ENCODE results near the gene ADAMTS3.

ADAMTS3 gene
- total RNA-seq = 0 to 0.92 (median 0.05) reads per million in 18 experiments

DNA sequence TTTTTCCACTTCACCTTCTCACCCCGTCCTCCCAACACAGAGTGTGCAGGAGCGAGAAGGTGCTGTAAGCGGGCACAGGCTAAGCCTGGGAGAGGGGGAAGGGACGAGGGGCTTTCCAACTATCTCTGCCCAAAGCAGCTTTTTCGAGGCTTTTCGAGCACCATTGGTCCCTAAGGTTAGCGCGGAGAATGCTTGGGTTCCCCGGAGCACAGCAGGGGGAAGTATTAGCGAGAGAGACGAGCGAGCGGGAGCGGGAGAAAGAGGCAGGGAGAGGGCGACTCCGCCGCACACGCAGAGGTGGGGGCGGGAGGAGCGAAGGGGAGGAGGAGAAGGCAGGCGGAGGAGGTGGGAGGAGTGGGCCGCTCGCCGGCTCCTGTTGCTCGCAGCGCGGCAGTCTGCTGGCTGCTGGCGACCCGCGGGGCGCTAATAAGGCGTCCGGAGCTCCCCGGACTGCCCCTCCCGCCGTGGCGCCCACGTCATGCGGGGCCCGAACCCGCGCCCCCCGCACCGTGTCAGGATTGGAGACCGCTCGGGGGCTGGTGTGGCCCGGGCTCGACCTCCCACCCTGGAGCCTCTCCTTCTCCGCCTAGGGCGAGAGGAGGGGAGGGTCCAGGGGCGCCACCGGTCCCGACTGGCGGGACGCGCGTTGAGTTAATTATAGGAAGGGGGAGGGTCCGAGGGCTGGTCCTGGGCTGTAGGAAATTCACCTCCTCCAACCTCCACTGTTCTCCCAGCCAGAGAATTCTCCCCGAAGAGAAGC is at the start of gene ADAMTS3:
Gene ADAMTS3, minus strand, starts transcription at position 263 of the 760 bp plus-strand sequence. CDS start 459 bp downstream, outside the sequence.
- no peak for DNase-seq

DNA sequence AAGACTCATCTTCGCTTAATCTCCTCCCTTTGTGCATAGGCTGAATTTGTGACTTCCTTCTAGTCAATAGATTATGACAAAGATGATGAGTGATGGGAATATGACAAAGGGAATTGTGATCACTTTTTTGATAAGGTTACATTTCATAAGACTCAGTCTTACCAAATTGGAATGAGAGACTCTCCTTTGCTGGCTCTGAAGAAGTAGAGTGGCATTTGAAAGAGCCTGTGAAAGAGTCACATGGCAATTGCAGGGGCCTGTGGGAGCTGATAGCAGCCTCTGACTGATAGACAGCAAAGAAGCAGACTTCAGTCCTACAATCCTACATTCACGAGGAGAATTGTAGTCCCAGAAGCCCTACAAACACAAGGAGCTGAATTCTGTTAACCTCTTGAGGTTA is 44.9 kb upstream of the ADAMTS3 start:
- DNase-seq = no peak

DNA sequence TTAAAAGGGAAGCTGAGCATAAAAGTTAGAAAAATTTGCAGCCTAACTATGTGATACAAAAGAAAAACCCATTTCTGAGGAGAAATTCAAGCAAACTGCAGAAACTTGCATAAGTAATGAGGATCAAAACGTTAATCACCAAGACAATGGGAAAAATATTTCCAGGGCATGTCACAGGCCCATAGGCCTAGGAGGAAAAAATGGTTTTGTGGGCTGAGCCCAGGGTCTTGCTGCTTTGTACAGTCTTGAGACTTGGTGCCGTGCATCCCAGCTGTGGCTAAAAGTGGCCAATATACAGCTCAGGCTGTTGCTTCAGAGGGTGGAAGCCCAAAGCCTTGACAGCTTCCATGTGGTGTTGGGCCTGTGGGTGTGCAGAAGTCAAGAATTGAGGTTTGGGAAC is 37.7 kb upstream of the ADAMTS3 start:
- DNase-seq = no peak

DNA sequence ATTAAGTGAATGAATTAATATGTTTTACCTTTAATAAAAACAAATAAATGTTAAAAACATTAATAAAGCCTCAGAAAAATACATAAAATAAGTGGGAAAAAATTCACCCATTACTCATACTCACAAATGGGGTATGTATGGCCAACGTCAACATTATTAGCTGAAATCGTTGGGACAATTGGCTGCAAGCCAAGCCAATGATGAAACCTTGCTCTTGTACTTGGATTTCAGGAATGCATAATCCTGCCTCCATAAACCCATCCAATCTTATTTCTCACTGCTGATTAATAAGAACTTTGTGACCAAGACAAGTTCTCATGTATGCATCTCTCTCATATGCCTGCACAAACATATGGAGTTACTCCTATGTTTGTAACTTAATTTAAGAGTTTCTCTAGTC is 35.3 kb upstream of the ADAMTS3 start:
- no peak for DNase-seq

DNA sequence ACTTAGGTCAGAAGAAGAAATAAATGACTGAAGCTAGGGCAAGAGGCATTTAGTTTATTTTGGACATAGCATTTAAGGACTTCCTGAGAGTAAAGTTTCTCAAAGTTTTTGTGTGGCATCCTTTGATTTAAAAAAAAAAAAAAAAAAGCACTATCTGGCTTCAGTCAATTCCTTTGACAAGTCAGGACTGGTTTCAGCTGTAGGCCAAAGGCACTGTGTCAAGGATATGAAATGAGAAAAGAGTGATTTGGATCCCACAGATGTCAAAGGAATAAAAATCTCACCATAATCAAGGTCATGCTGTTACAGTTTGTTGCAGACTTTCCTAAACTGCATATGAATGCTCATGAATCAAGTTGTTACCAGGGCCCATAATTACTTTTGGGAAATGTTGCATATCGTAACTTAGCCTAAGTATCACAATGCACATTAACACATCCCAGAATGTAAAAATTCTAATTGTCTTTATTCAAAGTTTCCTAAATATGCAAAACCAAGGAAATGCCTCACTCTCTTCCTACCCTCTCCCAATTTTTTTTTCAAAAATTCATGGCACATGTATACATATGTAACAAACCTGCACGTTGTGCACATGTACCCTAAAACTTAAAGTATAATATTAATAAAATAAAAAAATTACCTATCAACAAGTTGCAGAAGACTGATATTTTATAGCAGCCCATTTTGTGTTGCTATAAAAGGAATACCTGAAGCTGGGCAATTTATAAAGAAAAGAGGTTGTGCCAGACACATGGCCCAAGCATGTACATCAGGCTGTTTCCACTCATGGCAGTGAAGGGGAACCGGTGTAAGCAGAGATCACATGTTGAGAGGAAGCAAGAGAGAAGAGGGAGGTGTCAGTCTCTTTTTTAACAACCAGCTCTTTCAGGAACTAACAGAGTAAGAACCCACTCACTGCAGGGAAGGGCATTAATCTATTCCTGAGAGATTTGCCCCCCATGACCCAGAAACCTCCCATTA is 33.7 kb upstream of the ADAMTS3 start:
- DNase-seq = no peak

DNA sequence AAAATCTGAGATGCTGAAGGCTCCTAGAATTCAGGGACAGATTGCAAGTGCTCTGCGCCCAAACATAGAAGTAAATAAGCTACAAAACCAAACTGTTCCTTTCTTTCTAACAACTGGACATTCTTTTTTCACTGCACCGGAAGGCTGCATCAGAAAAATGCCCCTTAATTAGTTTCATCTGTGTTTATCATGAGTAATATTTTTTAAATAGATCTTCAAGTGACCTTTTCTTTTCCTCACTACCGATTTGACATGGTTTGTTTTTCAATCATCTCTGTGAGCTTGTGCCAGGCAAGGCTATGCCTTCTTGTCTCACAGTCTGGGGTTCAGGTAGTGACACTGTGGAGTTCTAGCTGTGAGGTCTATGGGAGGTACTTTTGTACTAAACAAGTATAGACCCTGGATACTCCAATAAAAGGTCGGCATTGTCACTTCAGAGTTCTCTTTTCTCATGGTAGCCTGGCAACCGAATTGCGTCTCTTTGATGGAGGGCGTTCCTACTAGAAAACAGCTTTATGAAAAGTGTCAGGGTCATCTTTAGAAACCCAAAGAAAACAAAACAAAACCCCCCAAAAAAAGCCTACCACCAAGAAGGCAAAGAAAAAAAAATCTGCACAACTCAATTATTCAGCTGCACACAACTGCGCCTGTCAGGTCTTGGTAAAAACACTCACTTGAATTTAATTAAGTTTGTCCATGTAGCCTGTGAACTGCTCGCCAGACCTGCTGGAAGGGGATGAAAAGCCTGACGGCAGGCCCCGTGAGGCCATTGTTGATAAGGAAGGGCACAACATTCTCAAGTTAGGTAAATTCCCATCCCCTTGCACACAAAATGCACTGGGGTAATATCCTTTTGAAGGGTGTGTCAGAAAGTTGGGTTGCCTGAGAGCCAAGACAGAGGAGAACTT is 22.8 kb upstream of the ADAMTS3 start:
- DNase-seq = no peak

- DNase-seq = peak in 1 of 2 donors; percentile 24
Measured at GRCh38 chr4:72587334-72587733, 18.3 kb upstream of the ADAMTS3 start.

DNA sequence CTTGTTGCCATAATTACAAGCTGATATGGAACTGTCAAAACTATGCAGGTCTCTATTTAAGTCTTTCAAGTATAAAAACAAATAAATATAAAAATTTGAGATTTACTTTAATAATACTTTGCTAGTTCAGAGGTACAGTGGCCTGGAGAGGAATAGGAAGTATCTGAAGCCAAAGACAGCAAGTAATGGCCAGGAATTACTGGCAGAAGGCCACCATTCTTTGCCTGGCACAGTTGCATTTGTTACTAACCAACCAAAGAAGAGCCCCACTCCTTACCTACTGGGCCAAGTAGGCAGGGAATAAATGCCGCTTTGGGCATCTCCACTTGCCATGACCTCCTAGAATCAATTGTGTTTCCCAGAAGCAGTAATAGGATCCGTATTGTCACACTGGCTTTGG is 13.8 kb upstream of the ADAMTS3 start:
- no peak for DNase-seq

DNA sequence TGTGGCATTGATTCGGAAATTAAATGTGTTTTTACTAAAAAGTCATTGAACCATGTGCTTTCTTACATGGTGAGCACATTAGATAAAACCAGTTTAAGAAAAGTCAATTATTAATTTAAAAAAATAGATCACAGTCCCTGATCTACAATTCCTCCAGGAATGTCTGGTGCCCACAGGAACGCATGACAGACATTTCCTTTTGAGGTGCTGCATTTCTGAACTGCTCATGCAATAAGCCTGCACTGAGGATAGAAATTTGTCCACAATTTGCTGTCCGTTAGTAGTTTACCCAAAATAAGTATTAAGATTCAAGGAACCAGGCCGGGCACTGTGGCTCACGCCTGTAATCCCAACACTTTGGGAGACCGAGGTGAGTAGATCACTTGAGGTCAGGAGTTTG is 8.2 kb upstream of the ADAMTS3 start:
- no peak for DNase-seq

- DNase-seq = no peak
Measured at GRCh38 chr4:72571337-72571736, 2.3 kb upstream of the ADAMTS3 start.

GRCh38 chr4:72569719-72570235 is 756 bp upstream of the ADAMTS3 start:
- DNase-seq = no peak

DNA sequence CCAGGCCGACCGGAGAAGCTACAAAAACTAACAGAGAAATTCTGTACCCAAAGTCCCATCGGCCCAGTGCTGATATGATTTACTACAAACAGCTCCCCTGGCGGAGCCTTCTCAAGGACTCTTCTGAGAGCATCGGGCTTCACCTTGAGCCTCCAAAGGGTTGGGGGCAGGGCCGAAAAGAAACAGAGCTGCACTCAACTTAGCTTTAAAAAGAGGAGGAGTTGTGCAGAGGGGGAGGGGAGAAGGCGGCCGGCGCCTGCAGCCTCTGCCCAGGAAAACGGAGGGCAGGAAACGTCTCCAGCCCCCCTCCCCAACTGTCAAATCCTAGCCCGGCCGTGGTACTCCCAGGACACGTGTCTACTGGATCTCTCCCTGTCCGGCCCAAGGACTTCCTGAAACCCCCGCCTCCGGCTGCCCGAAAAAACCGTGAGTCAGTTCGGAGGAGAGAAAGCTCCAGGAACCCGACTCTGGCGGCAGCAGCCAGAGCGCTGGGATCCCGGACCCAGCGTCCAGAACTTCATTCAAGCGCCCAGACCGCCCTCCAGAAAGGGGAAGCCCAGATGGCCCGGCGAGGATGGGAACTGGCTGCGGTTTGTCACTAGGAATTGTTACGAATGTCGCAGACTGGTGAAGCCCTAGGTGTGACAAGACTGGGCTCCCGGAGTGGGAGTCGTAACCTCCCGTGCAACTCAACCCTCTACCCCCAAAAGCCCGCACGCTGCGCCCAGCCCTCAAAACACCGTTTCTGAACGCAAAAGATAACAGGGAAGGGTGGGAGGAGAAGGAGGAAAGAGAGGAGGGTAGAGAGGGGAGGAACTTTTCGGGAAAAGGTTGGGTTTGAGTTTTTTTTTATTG is 973 bp downstream of the ADAMTS3 start:
- peak; percentile 43 to 50 for DNase-seq

- DNase-seq = no peak
Measured at GRCh38 chr4:72567036-72567435, 2.0 kb downstream of the ADAMTS3 start.

DNA sequence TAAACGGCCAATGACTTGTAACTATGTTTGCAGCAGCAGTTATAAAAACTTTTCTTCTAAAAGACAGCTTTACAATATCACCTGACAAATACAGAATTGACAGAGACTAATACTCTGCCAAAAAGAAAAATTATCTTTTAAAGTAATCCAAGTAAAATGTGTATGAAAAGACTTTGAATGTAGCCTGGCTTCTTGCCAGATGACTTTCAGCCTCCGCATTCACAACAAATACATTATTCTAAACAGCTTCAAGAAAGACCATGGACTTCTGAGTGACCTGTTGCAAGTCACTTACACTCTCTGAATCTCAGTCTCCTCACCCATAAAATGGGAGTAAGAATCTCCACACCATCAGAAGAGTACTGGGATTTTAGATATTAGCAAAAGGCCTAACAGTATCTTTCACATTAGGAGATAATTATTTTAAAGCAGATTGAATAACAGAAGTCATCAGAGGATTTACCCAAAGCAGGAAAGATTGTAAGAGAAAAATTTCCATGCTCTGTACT is 2.5 kb downstream of the ADAMTS3 start:
- DNase-seq = no peak

DNA sequence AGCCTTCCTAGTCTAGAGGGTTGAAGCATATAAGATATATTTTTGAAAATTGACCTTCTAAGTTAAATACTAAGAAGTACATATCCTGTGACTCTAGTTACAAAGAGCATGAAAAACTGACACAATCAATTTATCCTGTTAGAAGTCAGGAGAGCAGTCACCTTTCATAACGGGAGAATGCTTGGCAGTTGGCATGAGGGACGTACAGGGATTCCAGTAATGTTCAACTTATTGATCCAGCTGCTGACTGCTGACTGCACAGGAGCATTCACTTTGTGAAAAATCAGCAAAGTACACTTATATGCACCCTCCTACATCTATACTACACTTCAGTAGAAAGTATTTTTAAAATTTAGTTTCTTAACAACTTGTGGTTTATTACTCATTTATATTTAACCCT is 4.2 kb downstream of the ADAMTS3 start:
- DNase-seq = no peak

DNA sequence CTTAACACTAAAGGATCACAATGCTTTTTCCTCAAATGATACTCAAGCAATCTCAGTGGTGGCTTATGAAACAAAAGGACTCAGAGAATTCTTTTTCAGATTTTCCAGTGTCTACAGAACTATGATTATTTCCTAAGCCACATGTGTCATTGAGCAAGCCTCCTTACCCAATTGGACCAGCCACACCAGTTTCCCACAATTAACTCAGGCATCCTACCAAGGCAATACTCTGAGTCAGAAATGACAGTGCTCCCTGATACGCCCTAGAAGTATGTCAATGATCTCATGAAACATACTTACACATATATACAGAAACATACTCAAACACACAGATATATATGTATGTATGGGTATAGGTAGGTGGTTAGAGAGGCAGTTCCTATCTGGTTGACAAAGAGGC is 4.8 kb downstream of the ADAMTS3 start:
- DNase-seq = peak in 1 of 2 donors; percentile 17

DNA sequence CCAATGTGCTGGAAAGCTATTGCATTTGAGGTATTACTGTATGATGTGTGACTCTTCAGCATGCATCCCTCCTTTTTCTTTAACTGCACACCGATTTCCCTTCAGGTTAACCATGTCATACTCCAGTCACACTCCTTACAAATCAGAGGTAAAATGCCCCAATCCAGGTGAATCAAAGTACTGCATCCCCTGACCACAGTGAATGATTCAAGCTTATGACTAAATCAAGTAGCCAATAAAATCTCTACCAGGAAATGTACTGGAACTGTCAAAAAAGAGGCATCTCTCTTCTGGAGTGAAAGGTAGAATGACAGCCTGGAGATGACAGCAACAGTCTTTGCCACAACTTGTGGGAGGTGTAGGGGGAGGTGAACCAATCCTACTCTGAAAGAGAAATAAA is 10.4 kb downstream of the ADAMTS3 start:
- DNase-seq = no peak

GRCh38 chr4:72557021-72557420 is 12.0 kb downstream of the ADAMTS3 start:
- no peak for DNase-seq

- no peak for DNase-seq
Measured at GRCh38 chr4:72555377-72555831, 13.6 kb downstream of the ADAMTS3 start.

DNA sequence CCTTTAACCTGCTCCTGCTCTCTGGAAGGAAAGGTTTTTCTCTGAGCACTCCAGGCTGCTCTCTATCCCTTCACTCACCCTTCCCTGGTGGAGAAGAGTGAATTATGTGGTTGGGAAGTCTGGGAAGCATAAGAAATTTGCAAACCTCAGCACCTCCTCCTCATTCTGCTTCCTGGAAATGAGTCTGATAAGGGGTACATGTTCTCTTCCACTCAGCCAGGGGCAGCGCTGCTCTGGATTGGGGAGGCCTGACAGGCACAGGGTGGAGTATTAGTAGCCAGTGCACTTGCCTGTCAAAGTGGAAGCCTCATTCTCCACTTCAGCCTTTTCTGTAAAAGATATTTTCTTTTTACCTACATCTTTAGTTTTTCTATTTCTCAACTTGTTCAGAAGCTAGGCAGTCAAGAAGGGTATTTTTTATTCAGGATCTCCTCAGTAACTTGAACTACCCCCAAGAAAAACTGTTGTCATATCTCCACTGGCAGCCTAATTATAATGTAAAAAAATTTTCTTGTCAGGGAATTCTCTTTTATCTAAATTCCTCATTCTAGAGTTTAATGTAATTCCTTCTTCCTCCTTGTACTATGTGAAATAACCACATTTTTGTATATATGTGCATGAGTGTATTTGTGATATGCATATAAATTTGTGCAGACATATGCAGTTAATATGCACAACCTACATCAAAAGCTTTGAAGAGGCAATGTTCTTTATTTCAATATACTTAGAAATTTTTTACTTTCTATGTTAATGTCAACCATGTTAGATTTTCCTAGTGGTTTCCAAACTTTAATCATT is 15.3 kb downstream of the ADAMTS3 start:
- no peak for DNase-seq
